Fibroblast of pulmonary artery (primary cell): Measurements from ENCODE around the gene SLC7A6OS.

Experiments
- DNase-seq: peaks from one replicate; pipeline ENCODE4 v3.0.0-alpha.2; 2010; ENCODE audit warnings: low read depth
- H3K4me3 ChIP-seq: replicated peaks from 2 replicates; pipeline ENCODE4 v1.5.1; 2011; ENCODE audit warnings: low read depth, mild to moderate bottlenecking, control low read depth, low read length, moderate library complexity
- CTCF ChIP-seq: IDR thresholded peaks from 2 replicates; pipeline ENCODE4 v1.5.1; 2011; ENCODE audit warnings: mild to moderate bottlenecking, control low read depth, low read length, inconsistent platforms; ENCODE audit errors: missing control alignments

Gene SLC7A6OS

DNA sequence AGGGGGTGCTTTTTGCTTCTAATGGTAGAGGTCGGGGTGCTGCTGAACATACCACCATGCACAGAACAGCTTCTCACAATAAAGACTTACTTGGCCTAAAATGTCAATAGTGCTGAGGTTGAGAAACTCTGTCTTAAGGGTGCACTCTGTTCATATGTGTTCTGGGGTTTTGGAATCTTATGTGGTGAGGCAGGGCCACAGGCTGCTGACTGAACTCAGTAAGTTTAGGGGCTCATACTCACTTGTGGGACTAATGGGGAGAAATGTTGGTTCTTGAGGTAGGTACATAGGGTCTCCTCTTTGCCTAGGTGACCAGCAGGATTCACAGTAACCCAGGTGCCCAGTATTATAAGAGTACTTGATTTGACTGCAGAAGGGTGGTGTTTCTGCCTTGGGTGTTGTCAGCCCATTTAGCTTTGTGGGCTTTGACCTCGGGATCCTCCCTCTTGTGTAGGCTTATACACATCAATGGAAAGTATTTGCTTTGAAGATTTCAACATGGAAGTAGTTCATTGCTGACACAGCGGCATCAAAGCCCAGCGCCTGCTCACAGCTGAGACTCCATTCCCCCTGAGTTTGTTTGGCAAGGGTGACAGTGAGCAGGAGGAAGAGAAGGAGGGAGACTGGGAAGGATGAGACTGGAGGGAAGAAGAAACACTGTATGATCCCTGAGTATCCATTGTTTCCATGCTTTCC is 29.2 kb downstream of the SLC7A6OS start:
- TF ChIP-seq CTCF, result no peak
- H3K4me3 ChIP-seq, result no peak overlapping the region
- DNase-seq, result no peak

DNA sequence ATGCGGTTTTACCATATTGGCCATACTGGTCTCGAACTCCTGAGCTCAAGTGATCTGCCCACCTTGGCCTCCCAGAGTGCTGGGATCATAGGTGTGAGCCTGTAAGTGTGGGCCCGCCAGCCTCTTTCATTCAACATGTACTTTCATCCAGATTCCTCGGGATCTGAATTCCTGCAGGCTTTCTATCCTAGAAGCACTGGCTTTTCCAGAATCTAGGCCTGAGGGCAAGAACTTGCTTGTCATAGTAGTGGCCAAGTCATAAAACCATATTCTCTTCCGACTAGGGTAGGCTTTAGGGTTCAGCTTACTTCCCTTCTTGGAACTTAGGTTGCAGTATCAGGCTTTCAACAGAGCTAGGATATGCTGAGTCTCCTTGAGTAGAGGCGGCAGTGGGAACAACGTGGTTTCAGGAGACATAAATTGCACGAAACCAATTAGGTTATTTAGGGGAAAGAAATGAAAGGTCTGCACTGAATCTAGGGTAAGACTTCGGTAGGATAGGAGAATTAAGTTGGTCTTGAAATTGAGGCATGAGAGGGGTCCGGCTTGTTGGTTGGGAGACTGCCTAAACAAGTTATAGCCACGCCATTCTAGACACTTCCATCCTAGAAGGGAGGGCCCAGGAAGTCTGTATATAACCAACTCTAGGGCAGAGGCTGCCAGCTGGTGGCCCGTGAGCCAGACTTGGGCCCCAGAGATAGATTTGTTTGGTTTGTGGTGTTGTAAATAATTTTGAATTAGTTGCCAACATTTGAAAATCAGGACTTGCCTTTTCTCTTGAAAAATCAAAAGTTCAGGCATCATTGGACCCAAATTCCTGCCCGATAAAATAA is 30.8 kb downstream of the SLC7A6OS start:
- no peak overlapping the region for H3K4me3 ChIP-seq
- no peak for DNase-seq
- no peak for TF ChIP-seq CTCF

DNA sequence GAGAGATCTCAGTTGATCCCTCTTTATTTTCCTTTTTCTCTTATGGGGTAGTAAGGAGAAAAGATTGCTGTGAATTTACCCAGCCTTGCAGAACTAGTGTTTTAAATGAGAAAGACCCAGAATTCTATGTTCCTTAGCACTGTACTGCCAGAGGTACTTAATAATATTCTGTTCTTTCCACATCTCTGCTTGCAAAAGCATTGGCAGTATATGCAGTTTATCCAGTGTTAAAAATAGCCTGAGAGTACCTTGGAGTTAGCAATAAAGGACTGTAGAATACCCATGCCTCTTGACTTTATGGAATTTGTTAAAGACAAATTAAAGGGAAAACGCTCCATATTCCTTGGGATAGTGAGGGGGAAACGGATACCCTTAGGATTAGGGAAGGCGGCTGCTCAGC is 34.5 kb downstream of the SLC7A6OS start:
- TF ChIP-seq CTCF, result no peak
- no peak overlapping the region for H3K4me3 ChIP-seq
- no peak for DNase-seq

GRCh38 chr16:68275611-68276191 is 35.0 kb downstream of the SLC7A6OS start:
- no peak overlapping the region for H3K4me3 ChIP-seq
- TF ChIP-seq CTCF, result no peak
- DNase-seq, result no peak

GRCh38 chr16:68274441-68274840 is 36.3 kb downstream of the SLC7A6OS start:
- no peak overlapping the region for H3K4me3 ChIP-seq
- no peak for TF ChIP-seq CTCF
- DNase-seq, result no peak

DNA sequence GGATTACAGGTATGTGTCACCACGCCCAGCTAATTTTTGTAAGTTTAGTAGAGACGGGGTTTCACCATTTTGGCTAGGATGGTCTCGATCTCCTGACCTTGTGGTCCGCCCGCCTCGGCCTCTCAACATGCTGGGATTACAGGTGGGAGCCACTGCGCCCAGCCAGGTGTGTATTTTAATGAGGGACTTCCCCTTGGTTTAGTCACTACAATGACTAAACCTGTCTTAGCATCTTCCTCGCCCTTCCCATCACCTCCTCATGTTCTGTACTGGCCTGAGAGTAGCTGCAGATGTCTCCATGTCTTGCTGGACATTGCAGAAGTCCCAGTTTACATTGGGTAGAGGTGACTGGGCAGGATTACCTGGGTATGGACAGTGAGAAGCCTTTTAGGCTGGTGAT is 36.9 kb downstream of the SLC7A6OS start:
- no peak overlapping the region for H3K4me3 ChIP-seq
- no peak for DNase-seq
- TF ChIP-seq CTCF, result no peak
